Progenitor cell of endocrine pancreas (in vitro differentiated cells): ENCODE results near the gene BCKDK. TPM values are rescaled to one million over a fixed set of nuclear protein-coding genes. Genes with fewer than 3 reads are reported as not detected.

ENCODE experiments used
- DNase-seq: peaks from one replicate; pipeline ENCODE4 v3.0.0; 2021; ENCODE audit warnings: low spot score; ENCODE audit not compliant: unreplicated experiment
- H3K27ac Mint-ChIP-seq: 2 replicates; pipeline ENCODE4 v1.8.0; 2021; ENCODE audit warnings: mild to moderate bottlenecking, moderate library complexity, mixed read lengths
- H3K27me3 Mint-ChIP-seq: 2 replicates; pipeline ENCODE4 v1.8.0; 2021; ENCODE audit warnings: mixed read lengths
- H3K36me3 Mint-ChIP-seq: 2 replicates; pipeline ENCODE4 v1.8.0; 2022; ENCODE audit warnings: mixed read lengths; ENCODE audit not compliant: insufficient read depth
- H3K4me1 Mint-ChIP-seq: 2 replicates; pipeline ENCODE4 v1.8.0; 2021; ENCODE audit warnings: low read depth, mixed read lengths
- H3K4me3 Mint-ChIP-seq: 2 replicates; pipeline ENCODE4 v1.8.0; 2021; ENCODE audit warnings: low read depth, mild to moderate bottlenecking, moderate library complexity, mixed read lengths
- H3K9me3 Mint-ChIP-seq: 2 replicates; pipeline ENCODE4 v1.8.0; 2021; ENCODE audit warnings: low read depth, mixed read lengths
- total RNA-seq: library from RNA; stranded (reverse); gene quantifications from 2 replicates; pipeline ENCODE4 v1.2.1, GENCODE V29; 2021
- TF ChIP-seq, protein P1 (sequence below): fragments of 200-600 bp; sonication (generic); IDR thresholded peaks from one replicate; pipeline ENCODE4 v1.5.0; 2021; ENCODE audit warnings: antibody characterized with exemption, mild to moderate bottlenecking; ENCODE audit not compliant: unreplicated experiment

BCKDK gene
- total RNA-seq, 1 donor from 2014 or later = 41.7 TPM

DNA sequence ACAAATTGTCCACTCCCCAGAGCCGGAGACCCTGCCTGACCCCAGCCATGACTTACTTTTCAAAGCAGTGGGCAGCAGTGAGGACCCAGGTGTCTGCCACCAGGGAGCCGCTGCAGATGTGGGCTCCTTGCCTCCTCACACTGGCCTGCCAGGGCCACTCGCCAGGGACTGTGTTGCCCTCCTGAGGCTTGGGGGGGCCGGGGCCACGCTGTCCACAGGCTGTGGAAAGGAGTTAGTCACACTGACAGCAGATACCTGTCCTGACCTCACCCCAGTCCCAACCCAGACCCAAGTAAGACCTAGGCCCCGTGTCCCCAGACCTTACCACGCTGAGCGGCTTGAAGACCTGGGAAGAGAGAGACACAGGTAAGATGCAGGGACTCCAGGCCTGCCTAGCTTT is 20.7 kb upstream of the BCKDK start:
- no peaks in the 10 kb centered on the region for H3K9me3 Mint-ChIP-seq
- H3K27ac Mint-ChIP-seq = no peak overlapping the region
- no peaks in the 10 kb centered on the region for H3K36me3 Mint-ChIP-seq
- H3K27me3 Mint-ChIP-seq = no peaks in the 10 kb centered on the region
- H3K4me3 Mint-ChIP-seq = no peak overlapping the region
- DNase-seq = no peak
- no peaks in the 10 kb centered on the region for H3K4me1 Mint-ChIP-seq
- TF ChIP-seq, protein P1, sequence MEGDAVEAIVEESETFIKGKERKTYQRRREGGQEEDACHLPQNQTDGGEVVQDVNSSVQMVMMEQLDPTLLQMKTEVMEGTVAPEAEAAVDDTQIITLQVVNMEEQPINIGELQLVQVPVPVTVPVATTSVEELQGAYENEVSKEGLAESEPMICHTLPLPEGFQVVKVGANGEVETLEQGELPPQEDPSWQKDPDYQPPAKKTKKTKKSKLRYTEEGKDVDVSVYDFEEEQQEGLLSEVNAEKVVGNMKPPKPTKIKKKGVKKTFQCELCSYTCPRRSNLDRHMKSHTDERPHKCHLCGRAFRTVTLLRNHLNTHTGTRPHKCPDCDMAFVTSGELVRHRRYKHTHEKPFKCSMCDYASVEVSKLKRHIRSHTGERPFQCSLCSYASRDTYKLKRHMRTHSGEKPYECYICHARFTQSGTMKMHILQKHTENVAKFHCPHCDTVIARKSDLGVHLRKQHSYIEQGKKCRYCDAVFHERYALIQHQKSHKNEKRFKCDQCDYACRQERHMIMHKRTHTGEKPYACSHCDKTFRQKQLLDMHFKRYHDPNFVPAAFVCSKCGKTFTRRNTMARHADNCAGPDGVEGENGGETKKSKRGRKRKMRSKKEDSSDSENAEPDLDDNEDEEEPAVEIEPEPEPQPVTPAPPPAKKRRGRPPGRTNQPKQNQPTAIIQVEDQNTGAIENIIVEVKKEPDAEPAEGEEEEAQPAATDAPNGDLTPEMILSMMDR = no peak

- Mint-ChIP-seq H3K36me3 (no peaks in the 10 kb centered on the region), H3K4me1 (no peaks in the 10 kb centered on the region), H3K27ac (no peak overlapping the region), H3K27me3 (no peaks in the 10 kb centered on the region), H3K4me3 (no peak overlapping the region), H3K9me3 (no peaks in the 10 kb centered on the region)
- TF ChIP-seq, protein P1 = no peak
- DNase-seq = no peak
These were observed 20.2 kb upstream of the BCKDK start for GRCh38 chr16:31087971-31088370.

DNA sequence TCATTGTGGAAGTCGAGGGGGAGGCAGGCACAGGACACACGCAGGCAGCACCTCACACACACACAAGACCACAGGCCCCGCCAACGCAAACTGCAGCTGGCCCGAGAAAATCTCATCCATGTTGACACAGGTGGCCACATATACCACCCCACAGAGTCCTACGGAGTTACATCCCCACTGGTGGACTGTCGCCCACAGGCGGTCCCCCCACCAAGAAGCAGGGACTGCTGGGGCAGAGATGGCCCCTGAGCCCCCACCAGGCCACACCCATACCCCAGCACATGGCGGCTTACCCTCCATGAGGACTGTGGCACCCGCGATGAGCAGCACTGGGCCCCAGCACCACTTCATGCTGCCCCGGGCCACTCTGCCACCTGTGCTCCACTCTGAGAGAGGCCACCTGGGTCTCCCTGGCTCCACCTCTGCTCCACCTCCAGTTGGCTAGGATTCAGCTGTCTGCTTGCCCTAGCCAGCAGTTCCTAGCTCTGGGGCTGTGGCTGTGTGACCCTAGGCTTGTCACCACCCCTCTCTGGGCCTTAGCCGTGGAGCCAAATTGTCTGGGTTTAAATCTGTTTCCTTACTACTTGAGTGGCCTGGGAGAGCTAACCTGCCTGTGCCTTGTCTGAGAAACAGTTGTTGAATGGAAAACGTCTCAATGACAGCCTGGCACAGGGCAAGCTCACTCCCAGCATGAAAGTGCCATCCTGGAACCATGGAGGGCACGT is 19.6 kb upstream of the BCKDK start, which contains the start of gene PRSS53:
PRSS53 (minus strand) TSS at position 485 of the 725 bp plus-strand sequence; CDS start at position 351, 134 bp downstream.
- no peaks in the 10 kb centered on the region for H3K36me3 Mint-ChIP-seq
- no peak for DNase-seq
- no peak within 1 kb of the TSS for H3K27ac Mint-ChIP-seq
- H3K27me3 Mint-ChIP-seq = no peaks in the 10 kb centered on the region
- TF ChIP-seq, protein P1 = no peak
- peaks cover 2% of the 10 kb centered on the region for H3K4me1 Mint-ChIP-seq
- no peaks in the 10 kb centered on the region for H3K9me3 Mint-ChIP-seq
- no peak within 1 kb of the TSS for H3K4me3 Mint-ChIP-seq

DNA sequence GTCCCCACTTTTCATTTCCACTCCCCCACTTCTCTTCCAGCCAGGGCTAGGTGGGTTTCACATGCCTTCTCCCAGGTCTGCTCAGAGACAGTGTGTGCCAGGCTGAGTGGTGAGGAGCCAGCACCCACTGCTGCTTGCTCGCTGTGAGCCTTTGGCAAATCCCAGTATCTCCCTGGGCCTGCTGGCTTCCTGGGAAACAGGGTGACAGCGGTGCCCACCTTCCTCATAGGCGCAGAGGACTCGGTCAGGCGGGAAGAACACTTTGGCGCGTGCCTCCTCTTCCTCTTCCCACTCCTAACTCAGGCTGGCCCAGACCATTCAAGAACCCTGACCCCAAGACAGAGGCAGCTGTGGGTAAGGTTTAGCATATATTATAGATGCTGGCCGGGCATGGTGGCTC is 19.0 kb upstream of the BCKDK start:
- peaks cover 7% of the 10 kb centered on the region for H3K4me1 Mint-ChIP-seq
- H3K4me3 Mint-ChIP-seq = no peak overlapping the region
- TF ChIP-seq, protein P1 = no peak
- no peaks in the 10 kb centered on the region for H3K9me3 Mint-ChIP-seq
- DNase-seq = no peak
- H3K27ac Mint-ChIP-seq = no peak overlapping the region
- no peaks in the 10 kb centered on the region for H3K36me3 Mint-ChIP-seq
- H3K27me3 Mint-ChIP-seq = no peaks in the 10 kb centered on the region

DNA sequence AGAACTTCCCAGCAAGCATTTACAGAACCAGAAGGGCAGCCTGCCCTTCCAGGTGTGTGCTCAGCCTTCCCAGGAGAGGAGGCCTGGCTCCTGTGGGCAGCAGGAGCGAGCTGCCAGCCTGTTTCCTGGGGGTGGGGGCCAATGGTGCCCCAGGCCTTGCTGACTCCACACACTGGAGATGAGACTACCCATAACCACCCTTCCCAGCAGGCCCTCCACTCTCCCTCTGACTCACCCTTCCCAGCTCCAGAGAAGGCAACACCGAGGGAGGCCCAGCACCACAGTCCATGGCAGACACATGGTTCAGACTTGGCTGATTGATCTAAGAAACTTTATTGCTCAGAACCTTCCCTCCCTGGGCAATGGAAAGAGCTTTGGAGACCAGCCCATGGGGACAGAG is 17.6 kb upstream of the BCKDK start:
- no peaks in the 10 kb centered on the region for H3K9me3 Mint-ChIP-seq
- H3K36me3 Mint-ChIP-seq = no peaks in the 10 kb centered on the region
- H3K4me1 Mint-ChIP-seq = peaks cover 8% of the 10 kb centered on the region
- TF ChIP-seq, protein P1 = no peak
- H3K4me3 Mint-ChIP-seq = no peak overlapping the region
- no peak for DNase-seq
- H3K27me3 Mint-ChIP-seq = no peaks in the 10 kb centered on the region
- no peak overlapping the region for H3K27ac Mint-ChIP-seq
